NB4 (cell line): ENCODE data around the gene SLC35G6.

ENCODE experiments used
- DNase-seq: peaks from one replicate; pipeline ENCODE4 v3.0.0; 2010; ENCODE audit warnings: low read depth
- H3K4me3 ChIP-seq: one replicate; pipeline ENCODE4 v1.5.1; 2011; ENCODE audit warnings: mild to moderate bottlenecking, low read depth, low read length, moderate library complexity
- CTCF ChIP-seq: IDR thresholded peaks from one replicate; pipeline ENCODE4 v1.5.1; 2012; ENCODE audit warnings: low read depth, low read length
- MAX ChIP-seq: IDR thresholded peaks from 2 replicates; pipeline ENCODE4 v1.6.1; 2011; ENCODE audit warnings: low read depth, low read length
- MYC ChIP-seq: IDR thresholded peaks from 2 replicates; pipeline ENCODE4 v1.6.1; 2011; ENCODE audit warnings: low read depth, low read length
- POLR2A ChIP-seq: IDR thresholded peaks from 2 replicates; pipeline ENCODE4 v1.6.1; 2011; ENCODE audit warnings: mild to moderate bottlenecking; ENCODE audit not compliant: insufficient read length; ENCODE audit errors: extremely low read depth

SLC35G6 gene

GRCh38 chr17:7484919-7485377 lies 3.7 kb downstream of the SLC35G6 start:
- H3K4me3 ChIP-seq, result peak overlapping the region; percentile 78
- TF ChIP-seq CTCF, result no peak
- TF ChIP-seq MYC, result no peak
- TF ChIP-seq POLR2A, result no peak
- TF ChIP-seq MAX, result no peak
- DNase-seq, result no peak

- H3K4me3 ChIP-seq, result peak overlapping the region; percentile 78
- TF ChIP-seq MAX (no peak), MYC (no peak), POLR2A (no peak), CTCF (no peak)
- no peak for DNase-seq
These were observed 4.9 kb downstream of the SLC35G6 start for GRCh38 chr17:7486181-7486580.

- DNase-seq, result no peak
- H3K4me3 ChIP-seq, result peak overlapping the region; percentile 38
- TF ChIP-seq MYC, result no peak
- TF ChIP-seq CTCF, result no peak
- TF ChIP-seq POLR2A, result no peak
- TF ChIP-seq MAX, result no peak
These were observed 8.9 kb downstream of the SLC35G6 start for GRCh38 chr17:7490144-7490543.

DNA sequence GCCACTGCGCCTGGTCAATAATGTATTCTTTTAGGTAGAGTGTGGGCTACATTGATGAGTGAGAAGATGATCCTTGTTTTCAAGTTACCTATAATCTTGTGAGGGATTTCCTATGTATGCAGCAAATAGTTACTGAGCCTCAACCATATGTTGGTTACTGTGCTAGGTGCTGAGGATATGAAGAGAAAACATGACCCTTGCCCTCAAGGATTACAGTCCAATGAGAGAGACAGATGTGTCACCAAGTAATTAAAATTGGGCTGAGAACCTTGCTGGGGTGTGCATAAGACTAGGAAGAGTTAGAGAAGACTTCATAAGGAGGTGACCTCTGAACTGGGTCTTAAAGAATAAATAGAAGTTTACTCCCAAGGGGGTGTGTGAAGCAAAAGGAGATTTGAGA lies 10.3 kb downstream of the SLC35G6 start:
- TF ChIP-seq CTCF (no peak), POLR2A (no peak), MAX (no peak), MYC (no peak)
- no peak overlapping the region for H3K4me3 ChIP-seq
- DNase-seq, result no peak

GRCh38 chr17:7493941-7494340 lies 12.7 kb downstream of the SLC35G6 start:
- DNase-seq, result no peak
- no peak overlapping the region for H3K4me3 ChIP-seq
- TF ChIP-seq POLR2A, result no peak
- TF ChIP-seq MAX, result no peak
- no peak for TF ChIP-seq MYC
- TF ChIP-seq CTCF, result no peak
